ENCODE results near the gene MKKS.

DNA sequence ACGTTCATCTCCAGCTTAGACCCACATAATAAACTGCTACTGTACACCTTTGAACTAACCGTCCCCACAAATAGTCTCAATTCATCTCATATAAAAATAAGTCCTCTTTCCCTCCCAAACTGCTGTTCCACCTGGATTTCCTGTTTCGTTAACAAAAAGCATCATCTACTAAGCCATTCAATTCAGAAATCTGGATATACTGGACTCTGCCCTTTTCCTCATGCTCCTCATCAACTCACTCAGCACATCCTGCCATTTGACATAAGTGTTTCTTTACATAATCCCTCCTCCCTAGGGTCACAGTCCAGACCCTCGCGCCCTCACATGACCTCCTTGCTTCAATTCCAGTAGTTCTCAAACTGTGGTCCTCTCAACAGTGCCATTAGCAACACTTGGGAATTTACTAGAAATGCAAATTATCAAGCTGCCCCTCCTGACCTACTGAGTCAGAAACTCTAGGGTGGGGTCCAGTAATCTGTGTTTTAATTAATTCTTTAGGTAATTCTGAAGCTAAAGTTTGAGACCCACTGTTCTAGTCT is 4.5 kb downstream of the MKKS start:
- TF ChIP-seq POLR2A (conservative IDR thresholded peaks at IDR 0.05) (no peak), SP2 (IDR thresholded peaks at IDR 0.05; ENCODE audit: extremely low read depth, low read depth, low read length, poor library complexity, severe bottlenecking) (no peak), EZH2 (IDR thresholded peaks at IDR 0.05; ENCODE audit: borderline replicate concordance, low read depth, low read length) (no peak), HDGF (IDR thresholded peaks at IDR 0.05) (no peak), ZSCAN29 (IDR thresholded peaks at IDR 0.05) (no peak), CTCF (IDR thresholded peaks at IDR 0.05 in 2 of 3, conservative IDR thresholded peaks at IDR 0.05 in 1 of 3; ENCODE audit: insufficient read depth in 2 of 3, low read depth in 1 of 3, low read length in 3 of 3) (no peak), SRF (CRISPR knock-in tag; IDR thresholded peaks at IDR 0.05) (no peak), JUN (IDR thresholded peaks at IDR 0.05; ENCODE audit: borderline replicate concordance, low read depth, low read length) (no peak), JUN (CRISPR knock-in tag; IDR thresholded peaks at IDR 0.05; ENCODE audit: borderline replicate concordance) (no peak), FOXA1 (IDR thresholded peaks at IDR 0.05; ENCODE audit: borderline replicate concordance) (no peak), HNRNPH1 (optimal IDR thresholded peaks at IDR 0.05; ENCODE audit: low read depth, low read length) (no peak), E2F1 (CRISPR knock-in tag; IDR thresholded peaks at IDR 0.05) (no peak), RFX5 (IDR thresholded peaks at IDR 0.05; ENCODE audit: low read depth, low read length) (no peak)
- TF ChIP-seq, protein P1, sequence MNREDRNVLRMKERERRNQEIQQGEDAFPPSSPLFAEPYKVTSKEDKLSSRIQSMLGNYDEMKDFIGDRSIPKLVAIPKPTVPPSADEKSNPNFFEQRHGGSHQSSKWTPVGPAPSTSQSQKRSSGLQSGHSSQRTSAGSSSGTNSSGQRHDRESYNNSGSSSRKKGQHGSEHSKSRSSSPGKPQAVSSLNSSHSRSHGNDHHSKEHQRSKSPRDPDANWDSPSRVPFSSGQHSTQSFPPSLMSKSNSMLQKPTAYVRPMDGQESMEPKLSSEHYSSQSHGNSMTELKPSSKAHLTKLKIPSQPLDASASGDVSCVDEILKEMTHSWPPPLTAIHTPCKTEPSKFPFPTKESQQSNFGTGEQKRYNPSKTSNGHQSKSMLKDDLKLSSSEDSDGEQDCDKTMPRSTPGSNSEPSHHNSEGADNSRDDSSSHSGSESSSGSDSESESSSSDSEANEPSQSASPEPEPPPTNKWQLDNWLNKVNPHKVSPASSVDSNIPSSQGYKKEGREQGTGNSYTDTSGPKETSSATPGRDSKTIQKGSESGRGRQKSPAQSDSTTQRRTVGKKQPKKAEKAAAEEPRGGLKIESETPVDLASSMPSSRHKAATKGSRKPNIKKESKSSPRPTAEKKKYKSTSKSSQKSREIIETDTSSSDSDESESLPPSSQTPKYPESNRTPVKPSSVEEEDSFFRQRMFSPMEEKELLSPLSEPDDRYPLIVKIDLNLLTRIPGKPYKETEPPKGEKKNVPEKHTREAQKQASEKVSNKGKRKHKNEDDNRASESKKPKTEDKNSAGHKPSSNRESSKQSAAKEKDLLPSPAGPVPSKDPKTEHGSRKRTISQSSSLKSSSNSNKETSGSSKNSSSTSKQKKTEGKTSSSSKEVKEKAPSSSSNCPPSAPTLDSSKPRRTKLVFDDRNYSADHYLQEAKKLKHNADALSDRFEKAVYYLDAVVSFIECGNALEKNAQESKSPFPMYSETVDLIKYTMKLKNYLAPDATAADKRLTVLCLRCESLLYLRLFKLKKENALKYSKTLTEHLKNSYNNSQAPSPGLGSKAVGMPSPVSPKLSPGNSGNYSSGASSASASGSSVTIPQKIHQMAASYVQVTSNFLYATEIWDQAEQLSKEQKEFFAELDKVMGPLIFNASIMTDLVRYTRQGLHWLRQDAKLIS (CRISPR knock-in tag; IDR thresholded peaks at IDR 0.05): no peak
- TF ChIP-seq, protein P2, sequence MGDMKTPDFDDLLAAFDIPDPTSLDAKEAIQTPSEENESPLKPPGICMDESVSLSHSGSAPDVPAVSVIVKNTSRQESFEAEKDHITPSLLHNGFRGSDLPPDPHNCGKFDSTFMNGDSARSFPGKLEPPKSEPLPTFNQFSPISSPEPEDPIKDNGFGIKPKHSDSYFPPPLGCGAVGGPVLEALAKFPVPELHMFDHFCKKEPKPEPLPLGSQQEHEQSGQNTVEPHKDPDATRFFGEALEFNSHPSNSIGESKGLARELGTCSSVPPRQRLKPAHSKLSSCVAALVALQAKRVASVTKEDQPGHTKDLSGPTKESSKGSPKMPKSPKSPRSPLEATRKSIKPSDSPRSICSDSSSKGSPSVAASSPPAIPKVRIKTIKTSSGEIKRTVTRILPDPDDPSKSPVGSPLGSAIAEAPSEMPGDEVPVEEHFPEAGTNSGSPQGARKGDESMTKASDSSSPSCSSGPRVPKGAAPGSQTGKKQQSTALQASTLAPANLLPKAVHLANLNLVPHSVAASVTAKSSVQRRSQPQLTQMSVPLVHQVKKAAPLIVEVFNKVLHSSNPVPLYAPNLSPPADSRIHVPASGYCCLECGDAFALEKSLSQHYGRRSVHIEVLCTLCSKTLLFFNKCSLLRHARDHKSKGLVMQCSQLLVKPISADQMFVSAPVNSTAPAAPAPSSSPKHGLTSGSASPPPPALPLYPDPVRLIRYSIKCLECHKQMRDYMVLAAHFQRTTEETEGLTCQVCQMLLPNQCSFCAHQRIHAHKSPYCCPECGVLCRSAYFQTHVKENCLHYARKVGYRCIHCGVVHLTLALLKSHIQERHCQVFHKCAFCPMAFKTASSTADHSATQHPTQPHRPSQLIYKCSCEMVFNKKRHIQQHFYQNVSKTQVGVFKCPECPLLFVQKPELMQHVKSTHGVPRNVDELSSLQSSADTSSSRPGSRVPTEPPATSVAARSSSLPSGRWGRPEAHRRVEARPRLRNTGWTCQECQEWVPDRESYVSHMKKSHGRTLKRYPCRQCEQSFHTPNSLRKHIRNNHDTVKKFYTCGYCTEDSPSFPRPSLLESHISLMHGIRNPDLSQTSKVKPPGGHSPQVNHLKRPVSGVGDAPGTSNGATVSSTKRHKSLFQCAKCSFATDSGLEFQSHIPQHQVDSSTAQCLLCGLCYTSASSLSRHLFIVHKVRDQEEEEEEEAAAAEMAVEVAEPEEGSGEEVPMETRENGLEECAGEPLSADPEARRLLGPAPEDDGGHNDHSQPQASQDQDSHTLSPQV (IDR thresholded peaks at IDR 0.05): no peak
